ENCODE data around the gene ITGA5. TPM values are rescaled to one million over a fixed set of nuclear protein-coding genes. Genes with fewer than 3 reads are reported as not detected.
A peak's percentile ranks its signal among the peaks of the same experiment; 100 is the strongest.

Gene ITGA5
- total RNA-seq, 2 donors from 2014 or later = 28.5 to 49.1 TPM

- Histone ChIP-seq H3K4me1 (peaks cover 60% of the 10 kb centered on the region), H3K4me3 (peak overlapping the region; percentile 40 to 48), H3K36me3 (replicated peaks in 1 of 2; ENCODE audit: insufficient read depth in 1 of 2, low read depth in 2 of 2) (no peaks in the 10 kb centered on the region), H3K9me3 (no peaks in the 10 kb centered on the region), H3K27me3 (no peaks in the 10 kb centered on the region), H3K27ac (peak overlapping the region; percentile 76 to 84 (median 80))
- DNase-seq = peak; percentile 96 to 99 (median 97)
- TF ChIP-seq CTCF (IDR thresholded peaks at IDR 0.05) (peak in 2 of 7 experiments; percentile 4 to 11), POLR2A (IDR thresholded peaks at IDR 0.05) (peak in 2 of 3 donors; percentile 50 to 58)
- ATAC-seq = peak; percentile 97
- intact Hi-C loops (cut with DNase I) = no loop called here
- WGBS, 2 donors = 1 to 2% methylated on average over 39 to 40 of the region's 40 CpGs
Measured at GRCh38 chr12:54358945-54359761, 59.9 kb downstream of the ITGA5 start.

- intact Hi-C loops (cut with DNase I) = no loop called here
- no peak for DNase-seq
- no peaks in the 10 kb centered on the region for H3K36me3 ChIP-seq (replicated peaks in 1 of 2; ENCODE audit: insufficient read depth in 1 of 2, low read depth in 2 of 2)
- peak overlapping the region; percentile 17 to 84 (median 78) for H3K27ac ChIP-seq
- ATAC-seq = no peak
- H3K9me3 ChIP-seq = no peaks in the 10 kb centered on the region
- WGBS, 2 donors = 8% methylated on average over 15 of the region's 15 CpGs
- TF ChIP-seq CTCF (IDR thresholded peaks at IDR 0.05) (no peak), POLR2A (IDR thresholded peaks at IDR 0.05) (no peak)
- peaks cover 68% of the 10 kb centered on the region for H3K4me1 ChIP-seq
- H3K27me3 ChIP-seq = no peaks in the 10 kb centered on the region
- peak overlapping the region; percentile 40 to 48 for H3K4me3 ChIP-seq
Measured at GRCh38 chr12:54358191-54358944, 60.7 kb downstream of the ITGA5 start.

GRCh38 chr12:54357506-54358190 is 61.4 kb downstream of the ITGA5 start:
- H3K9me3 ChIP-seq = no peaks in the 10 kb centered on the region
- H3K27me3 ChIP-seq = no peaks in the 10 kb centered on the region
- peak overlapping the region in 3 of 4 donors; percentile 76 to 84 (median 81) for H3K27ac ChIP-seq
- 60 to 67% methylated on average over 2 of the region's 2 CpGs for WGBS, 2 donors
- TF ChIP-seq CTCF (IDR thresholded peaks at IDR 0.05) (no peak), POLR2A (IDR thresholded peaks at IDR 0.05) (no peak)
- H3K36me3 ChIP-seq (replicated peaks in 1 of 2; ENCODE audit: insufficient read depth in 1 of 2, low read depth in 2 of 2) = no peaks in the 10 kb centered on the region
- DNase-seq = no peak
- peaks cover 75% of the 10 kb centered on the region for H3K4me1 ChIP-seq
- no peak for ATAC-seq
- intact Hi-C loops (cut with DNase I) = no loop called here
- no peak overlapping the region for H3K4me3 ChIP-seq

GRCh38 chr12:54356951-54357356 is 62.1 kb downstream of the ITGA5 start:
- Histone ChIP-seq H3K27me3 (no peaks in the 10 kb centered on the region), H3K4me3 (no peak overlapping the region), H3K4me1 (peaks cover 82% of the 10 kb centered on the region), H3K27ac (peak overlapping the region in 3 of 4 donors; percentile 33 to 76 (median 54)), H3K36me3 (replicated peaks in 1 of 2; ENCODE audit: insufficient read depth in 1 of 2, low read depth in 2 of 2) (no peaks in the 10 kb centered on the region), H3K9me3 (no peaks in the 10 kb centered on the region)
- no peak for ATAC-seq
- TF ChIP-seq CTCF (IDR thresholded peaks at IDR 0.05) = no peak
- TF ChIP-seq POLR2A (IDR thresholded peaks at IDR 0.05) = no peak
- no peak for DNase-seq
- WGBS, 2 donors = 80 to 93% methylated on average over 4 of the region's 4 CpGs
- intact Hi-C loops (cut with DNase I) = no loop called here

All from body of pancreas (tissue), 4 donors.